H9 (cell line): Measurements from ENCODE around the gene HOXA2. TPM values are rescaled to one million over a fixed set of nuclear protein-coding genes. Genes with fewer than 3 reads are reported as not detected.

Experiments
- DNase-seq: peaks from one replicate; pipeline ENCODE4 v3.0.0-alpha.2; 2017
- H2AFZ ChIP-seq: one replicate; pipeline ENCODE4 v1.6.1; 2013; ENCODE audit warnings: mild to moderate bottlenecking, low read length, control low read depth, moderate library complexity
- H2AK5ac ChIP-seq: 2 replicates; pipeline ENCODE4 v1.6.1; 2013; ENCODE audit warnings: low read length, control low read depth, mixed read lengths; ENCODE audit not compliant: insufficient read length
- H2BK120ac ChIP-seq: one replicate; pipeline ENCODE4 v1.6.1; 2013; ENCODE audit warnings: low read depth, mild to moderate bottlenecking, low read length, control low read depth, inconsistent platforms; ENCODE audit not compliant: poor library complexity, severe bottlenecking
- H2BK12ac ChIP-seq: 2 replicates; pipeline ENCODE4 v1.6.1; 2013; ENCODE audit warnings: low read length, control low read depth, mixed read lengths, low read depth; ENCODE audit not compliant: insufficient read length
- H2BK15ac ChIP-seq: 2 replicates; pipeline ENCODE4 v1.6.1; 2013; ENCODE audit warnings: low read depth, low read length, control low read depth
- H2BK20ac ChIP-seq: one replicate; pipeline ENCODE4 v1.6.1; 2013; ENCODE audit warnings: low read depth, mild to moderate bottlenecking, low read length, control low read depth, inconsistent platforms; ENCODE audit not compliant: poor library complexity, severe bottlenecking
- H2BK5ac ChIP-seq: 2 replicates; pipeline ENCODE4 v1.6.1; 2013; ENCODE audit warnings: low read length, control low read depth, mixed read lengths; ENCODE audit not compliant: insufficient read length
- H3K14ac ChIP-seq: 2 replicates; pipeline ENCODE4 v1.6.1; 2013; ENCODE audit warnings: low read length, control low read depth; ENCODE audit not compliant: insufficient read depth
- H3K18ac ChIP-seq: 2 replicates; pipeline ENCODE4 v1.6.1; 2013; ENCODE audit warnings: low read depth, mild to moderate bottlenecking, mixed read lengths, low read length, control low read depth; ENCODE audit not compliant: insufficient read length
- H3K23ac ChIP-seq: 2 replicates; pipeline ENCODE4 v1.6.1; 2013; ENCODE audit warnings: low read length, control low read depth, mixed read lengths, low read depth; ENCODE audit not compliant: insufficient read length
- H3K23me2 ChIP-seq: 2 replicates; pipeline ENCODE4 v1.6.1; 2013; ENCODE audit warnings: low read depth, mild to moderate bottlenecking, mixed read lengths, low read length, control low read depth; ENCODE audit not compliant: insufficient read length, poor library complexity, severe bottlenecking
- H3K27ac ChIP-seq: 2 replicates; pipeline ENCODE4 v1.5.1; 2013; ENCODE audit warnings: low read length, control low read depth, mixed read lengths, low read depth; ENCODE audit not compliant: insufficient read length
- H3K27me3 ChIP-seq: 2 replicates; pipeline ENCODE4 v1.6.1; 2013; ENCODE audit warnings: low read length, control low read depth, inconsistent platforms; ENCODE audit not compliant: insufficient read depth
- H3K4ac ChIP-seq: 2 replicates; pipeline ENCODE4 v1.6.1; 2013; ENCODE audit warnings: low read depth, mild to moderate bottlenecking, control low read depth, inconsistent platforms, low read length, moderate library complexity
- H3K4me1 ChIP-seq: 2 replicates; pipeline ENCODE4 v1.6.1; 2013; ENCODE audit warnings: low read length, control low read depth, inconsistent platforms; ENCODE audit not compliant: insufficient read depth
- H3K4me2 ChIP-seq: 2 replicates; pipeline ENCODE4 v1.6.1; 2013; ENCODE audit warnings: low read length, control low read depth, mixed read lengths; ENCODE audit not compliant: insufficient read length, insufficient read depth
- H3K56ac ChIP-seq: 2 replicates; pipeline ENCODE4 v1.6.1; 2013; ENCODE audit warnings: low read depth, mild to moderate bottlenecking, mixed read lengths, low read length, control low read depth; ENCODE audit not compliant: insufficient read length
- H3K79me1 ChIP-seq: 2 replicates; pipeline ENCODE4 v1.6.1; 2013; ENCODE audit warnings: low read depth, mild to moderate bottlenecking, moderate library complexity, low read length, control low read depth, inconsistent platforms; ENCODE audit not compliant: insufficient read depth, poor library complexity, severe bottlenecking
- H3K79me2 ChIP-seq: 2 replicates; pipeline ENCODE4 v1.6.1; 2013; ENCODE audit warnings: low read length, control low read depth, inconsistent platforms; ENCODE audit not compliant: insufficient read depth
- H3K9ac ChIP-seq: 2 replicates; pipeline ENCODE4 v1.6.1; 2013; ENCODE audit warnings: low read length, control low read depth, mixed read lengths; ENCODE audit not compliant: insufficient read length; ENCODE audit errors: extremely low read depth
- H3K9me3 ChIP-seq: one replicate; pipeline ENCODE4 v1.6.1; 2013; ENCODE audit warnings: low read depth, low read length, inconsistent platforms; ENCODE audit not compliant: control insufficient read depth
- H3T11ph ChIP-seq: one replicate; pipeline ENCODE4 v1.6.1; 2013; ENCODE audit warnings: mild to moderate bottlenecking, low read length, control low read depth, inconsistent platforms
- H4K20me1 ChIP-seq: one replicate; pipeline ENCODE4 v1.6.1; 2013; ENCODE audit not compliant: control insufficient read depth, insufficient read length, insufficient read depth
- H4K5ac ChIP-seq: 2 replicates; pipeline ENCODE4 v1.6.1; 2013; ENCODE audit warnings: low read depth, mild to moderate bottlenecking, mixed read lengths, low read length, control low read depth; ENCODE audit not compliant: insufficient read length
- H4K8ac ChIP-seq: replicated peaks from 2 replicates; pipeline ENCODE4 v1.6.1; 2013; ENCODE audit warnings: low read length, control low read depth, mixed read lengths, low read depth; ENCODE audit not compliant: insufficient read length
- H4K91ac ChIP-seq: 2 replicates; pipeline ENCODE4 v1.6.1; 2013; ENCODE audit warnings: low read depth, mild to moderate bottlenecking, moderate library complexity, mixed read lengths, low read length, control low read depth; ENCODE audit not compliant: insufficient read length
- H3K27ac Mint-ChIP-seq, 3 experiments: 2 replicates in 2 of 3; 3 replicates in 1 of 3; pipeline ENCODE4 v1.8.0; 2020 to 2021; ENCODE audit warnings: mixed read lengths in 3 of 3, mild to moderate bottlenecking in 1 of 3, moderate library complexity in 1 of 3
- H3K27me3 Mint-ChIP-seq: 2 replicates; pipeline ENCODE4 v1.8.0; 2021; ENCODE audit warnings: low read depth, mild to moderate bottlenecking, moderate library complexity, mixed read lengths
- H3K36me3 Mint-ChIP-seq, 3 experiments: 2 replicates in 2 of 3; 3 replicates in 1 of 3; pipeline ENCODE4 v1.8.0; 2020 to 2021; ENCODE audit warnings: low read depth in 3 of 3, mixed read lengths in 3 of 3; ENCODE audit not compliant: insufficient read depth in 1 of 3
- H3K4me1 Mint-ChIP-seq, 2 experiments: 2 replicates each; pipeline ENCODE4 v1.8.0; 2020; ENCODE audit warnings: mixed read lengths in 2 of 2
- H3K4me3 Mint-ChIP-seq, 2 experiments: 2 replicates in 1 of 2; 3 replicates in 1 of 2; pipeline ENCODE4 v1.8.0; 2020 to 2021; ENCODE audit warnings: mild to moderate bottlenecking in 2 of 2, mixed read lengths in 2 of 2, moderate library complexity in 1 of 2
- H3K9me3 Mint-ChIP-seq, 2 experiments: 2 replicates in 1 of 2; 3 replicates in 1 of 2; pipeline ENCODE4 v1.8.0; 2020; ENCODE audit warnings: mild to moderate bottlenecking in 2 of 2, mixed read lengths in 2 of 2, moderate library complexity in 1 of 2
- CTCF ChIP-seq: fragments of 200-600 bp; sonication (generic); conservative IDR thresholded peaks from 3 replicates; pipeline ENCODE4 v1.8.0; 2021; ENCODE audit warnings: antibody characterized with exemption, mild to moderate bottlenecking
- WGBS: extraction: QIAGEN DNeasy Blood & Tissue Kit; methylation state at CpG from one replicate; pipeline ENCODE4 v1.1.7; 2013; ENCODE audit warnings: missing lambda C conversion rate, low lambda C conversion rate, mixed read lengths; ENCODE audit not compliant: insufficient read length; ENCODE audit errors: extremely low coverage; 5-methylcytosine and 5-hydroxymethylcytosine counted together
- total RNA-seq: library from RNA; stranded (reverse); gene quantifications from 2 replicates; pipeline ENCODE4 v1.2.1, GENCODE V29; 2021

The HOXA2 gene
- total RNA-seq, 1 experiment from 2014 or later: not detected

DNA sequence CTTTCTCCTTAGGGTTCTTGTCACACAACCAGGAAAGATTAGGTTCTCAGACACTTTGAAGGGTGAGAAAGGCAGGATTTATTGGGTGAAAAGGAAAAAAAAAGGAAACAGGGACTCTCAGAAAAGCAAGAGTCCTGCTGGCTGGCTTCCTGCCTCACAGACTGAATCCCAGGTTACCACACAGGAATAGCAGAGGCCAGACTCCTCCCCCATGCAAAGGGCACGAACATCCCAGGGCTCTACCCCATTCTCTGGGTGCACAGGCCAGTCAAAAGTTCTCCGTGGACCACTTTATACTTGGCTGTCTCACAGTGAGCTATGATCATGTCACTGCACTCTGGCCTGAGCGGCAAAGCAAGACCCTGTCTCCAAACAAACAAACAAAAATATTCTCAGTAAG, 49.3 kb downstream of the HOXA2 start:
- H3K79me2 ChIP-seq: no peaks in the 10 kb centered on the region
- H4K91ac ChIP-seq: no peak overlapping the region
- no peak overlapping the region for H4K5ac ChIP-seq
- Mint-ChIP-seq H3K36me3 (no peaks in the 10 kb centered on the region), H3K4me3 (no peak overlapping the region), H3K4me1 (peaks cover 6 to 8% of the 10 kb centered on the region in 2 experiments), H3K27me3 (no peaks in the 10 kb centered on the region), H3K27ac (peak overlapping the region in 1 of 3 experiments; percentile 12; a peak in 2 of 7 replicates), H3K9me3 (no peaks in the 10 kb centered on the region)
- no peak overlapping the region for H2BK15ac ChIP-seq
- no peak overlapping the region for H3K14ac ChIP-seq
- no peak overlapping the region for H3K18ac ChIP-seq
- no peak overlapping the region for H3K4me2 ChIP-seq
- no peaks in the 10 kb centered on the region for H3K27me3 ChIP-seq
- no peak overlapping the region for H3K23ac ChIP-seq
- no CpG with 5 or more reads among the region's 3 CpGs for WGBS
- H2BK5ac ChIP-seq: no peak overlapping the region
- H2AFZ ChIP-seq: no peak overlapping the region
- H3K27ac ChIP-seq: no peak overlapping the region
- no peak overlapping the region for H3K9ac ChIP-seq
- H2AK5ac ChIP-seq: no peak overlapping the region
- no peak overlapping the region for H2BK120ac ChIP-seq
- H3K4me1 ChIP-seq: no peaks in the 10 kb centered on the region
- H3T11ph ChIP-seq: no peak overlapping the region
- no peaks in the 10 kb centered on the region for H3K23me2 ChIP-seq
- H3K56ac ChIP-seq: no peak overlapping the region
- H4K20me1 ChIP-seq: no peaks in the 10 kb centered on the region
- TF ChIP-seq CTCF: no peak
- no peak overlapping the region for H3K4ac ChIP-seq
- peak; percentile 39 for DNase-seq
- H2BK20ac ChIP-seq: no peak overlapping the region
- H3K79me1 ChIP-seq: no peaks in the 10 kb centered on the region
- no peaks in the 10 kb centered on the region for H3K9me3 ChIP-seq
- H2BK12ac ChIP-seq: no peak overlapping the region
- H4K8ac ChIP-seq: no peak overlapping the region
